HL-60 (cell line): ENCODE data around the gene SENP7.

Experiments used
- POLR2AphosphoS5 ChIP-seq: IDR thresholded peaks from 2 replicates; pipeline ENCODE4 v1.6.1; 2012; ENCODE audit warnings: low read depth
- TF ChIP-seq, protein P1 (sequence below): IDR thresholded peaks from one replicate; pipeline ENCODE4 v1.5.1; 2011; ENCODE audit warnings: low read length, control low read depth, inconsistent platforms; ENCODE audit not compliant: insufficient read depth

DNA sequence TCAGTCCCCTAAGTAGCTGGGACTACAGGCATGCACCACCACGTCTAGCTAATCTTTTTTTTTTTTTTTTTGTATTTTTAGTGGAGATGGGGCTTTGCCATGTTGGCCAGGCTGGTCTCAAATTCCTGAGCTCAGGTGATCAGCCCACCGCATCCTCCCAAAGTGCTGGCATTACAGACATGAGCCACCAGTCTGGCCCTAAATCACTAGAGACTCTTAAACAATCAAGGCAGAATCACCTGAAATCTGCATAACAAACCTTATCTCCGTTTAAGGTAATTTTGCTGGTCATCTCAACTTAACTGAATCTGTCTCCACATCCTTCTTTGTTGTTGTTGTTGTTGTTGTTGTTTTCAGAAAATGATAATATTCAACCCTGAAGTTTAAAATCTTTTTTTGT, 43.1 kb upstream of the SENP7 start:
- TF ChIP-seq, protein P1, sequence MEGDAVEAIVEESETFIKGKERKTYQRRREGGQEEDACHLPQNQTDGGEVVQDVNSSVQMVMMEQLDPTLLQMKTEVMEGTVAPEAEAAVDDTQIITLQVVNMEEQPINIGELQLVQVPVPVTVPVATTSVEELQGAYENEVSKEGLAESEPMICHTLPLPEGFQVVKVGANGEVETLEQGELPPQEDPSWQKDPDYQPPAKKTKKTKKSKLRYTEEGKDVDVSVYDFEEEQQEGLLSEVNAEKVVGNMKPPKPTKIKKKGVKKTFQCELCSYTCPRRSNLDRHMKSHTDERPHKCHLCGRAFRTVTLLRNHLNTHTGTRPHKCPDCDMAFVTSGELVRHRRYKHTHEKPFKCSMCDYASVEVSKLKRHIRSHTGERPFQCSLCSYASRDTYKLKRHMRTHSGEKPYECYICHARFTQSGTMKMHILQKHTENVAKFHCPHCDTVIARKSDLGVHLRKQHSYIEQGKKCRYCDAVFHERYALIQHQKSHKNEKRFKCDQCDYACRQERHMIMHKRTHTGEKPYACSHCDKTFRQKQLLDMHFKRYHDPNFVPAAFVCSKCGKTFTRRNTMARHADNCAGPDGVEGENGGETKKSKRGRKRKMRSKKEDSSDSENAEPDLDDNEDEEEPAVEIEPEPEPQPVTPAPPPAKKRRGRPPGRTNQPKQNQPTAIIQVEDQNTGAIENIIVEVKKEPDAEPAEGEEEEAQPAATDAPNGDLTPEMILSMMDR: no peak
- TF ChIP-seq POLR2AphosphoS5: no peak
